Raji (cell line): Measurements from ENCODE around the gene DRD4.

Experiments
- POLR2A ChIP-seq: IDR thresholded peaks from 2 replicates; pipeline ENCODE4 v1.6.1; 2011; ENCODE audit warnings: low read depth, low read length, control low read depth; ENCODE audit not compliant: insufficient read depth

DRD4 gene

GRCh38 chr11:625636-626268, 11.3 kb upstream of the DRD4 start:
- TF ChIP-seq POLR2A, result no peak

DNA sequence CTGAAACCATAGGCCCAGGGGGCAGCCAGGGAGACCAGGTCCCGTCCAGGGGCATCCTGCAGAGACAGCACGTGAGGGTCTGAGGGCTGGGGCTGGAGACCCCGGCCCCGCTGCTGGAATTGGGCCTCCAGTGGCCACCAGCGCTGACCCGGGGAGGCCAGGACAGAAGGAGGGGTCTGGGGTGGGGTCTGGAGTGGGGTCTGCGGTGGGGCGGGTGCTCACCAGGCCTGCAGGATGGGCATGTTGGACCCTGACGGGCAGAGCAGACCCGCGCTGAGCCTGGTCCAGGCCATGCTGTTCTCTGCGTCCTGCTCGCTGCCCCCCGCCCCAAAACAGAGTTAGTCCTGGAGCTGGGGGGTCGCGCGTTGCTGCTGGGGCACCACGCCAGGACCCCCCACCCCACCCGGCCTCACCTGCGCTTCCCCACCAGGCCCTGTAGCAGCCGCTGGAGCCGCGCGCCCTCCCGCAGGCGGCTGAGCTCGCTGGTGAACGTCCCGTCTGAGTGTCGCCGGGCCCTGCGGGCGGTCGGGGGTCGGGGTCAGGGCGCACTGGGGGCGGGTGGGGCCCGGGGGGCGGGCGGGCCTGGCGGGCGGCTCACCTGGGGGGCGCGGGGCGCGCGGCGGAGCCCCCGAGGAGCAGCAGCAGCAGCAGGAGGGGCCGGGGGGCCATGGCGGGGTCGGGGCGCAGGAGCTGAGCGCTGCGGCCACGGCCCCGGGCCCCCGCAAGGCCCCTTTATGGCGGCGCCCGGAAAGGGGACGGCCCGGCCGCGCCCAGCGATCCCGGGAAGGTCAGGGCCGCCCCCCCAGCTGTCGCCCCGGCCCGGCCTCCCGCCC, 10.4 kb upstream of the DRD4 start, which contains the start of gene SCT:
SCT (minus strand) TSS at position 707 of the 833 bp plus-strand sequence; CDS start at position 669, 38 bp downstream.
- TF ChIP-seq POLR2A, result no peak

DNA sequence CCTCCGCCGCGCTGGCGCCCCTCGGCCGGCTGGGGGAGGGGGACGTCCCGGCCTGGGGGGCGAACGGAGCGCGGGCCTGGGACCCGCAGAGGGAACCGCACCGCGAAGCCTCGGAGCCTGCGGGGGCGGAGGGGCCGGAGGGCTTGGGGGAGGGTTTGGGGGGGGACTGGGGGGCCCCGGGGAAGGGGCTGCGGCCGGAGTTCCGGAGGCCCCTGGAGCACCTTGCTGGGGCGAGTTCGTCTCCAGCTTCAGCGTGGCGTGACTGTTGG, 9.8 kb upstream of the DRD4 start:
- no peak for TF ChIP-seq POLR2A

DNA sequence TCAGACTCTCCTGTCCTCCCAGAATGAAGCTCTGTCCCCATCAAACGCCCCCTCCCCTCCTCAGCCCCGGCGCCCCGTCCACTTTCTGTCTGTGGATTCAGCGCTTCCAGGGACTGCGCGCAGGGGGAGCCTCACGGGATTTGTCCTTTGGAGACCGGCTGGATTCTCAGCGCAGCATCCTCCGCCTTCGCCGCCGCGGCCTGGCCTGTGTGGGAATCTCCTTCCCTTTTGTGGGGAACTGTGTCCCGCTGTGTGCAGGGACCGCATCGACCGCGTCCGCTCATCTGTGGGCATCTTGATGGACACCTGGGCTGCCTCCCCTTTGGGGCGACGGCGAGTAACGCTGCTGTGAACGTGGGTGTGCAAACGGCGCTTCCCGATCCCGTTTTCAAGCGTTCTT, 9.0 kb upstream of the DRD4 start:
- no peak for TF ChIP-seq POLR2A

DNA sequence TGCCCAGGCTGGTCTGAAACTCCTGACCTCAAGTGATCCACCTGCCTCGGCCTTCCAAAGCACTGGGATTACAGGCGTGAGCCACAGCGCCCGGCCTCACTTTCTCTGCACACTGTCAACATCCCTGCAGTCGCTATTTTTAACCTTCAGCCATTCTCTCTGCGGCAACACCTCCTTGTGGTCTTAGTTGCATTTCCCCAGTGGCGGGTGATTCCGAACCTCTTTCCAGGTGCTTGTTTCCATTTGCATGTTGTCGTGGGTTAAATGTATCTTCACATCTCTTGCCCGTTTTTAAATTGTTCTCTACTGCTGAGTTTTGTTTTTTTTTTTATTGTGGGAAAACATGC, 7.9 kb upstream of the DRD4 start:
- TF ChIP-seq POLR2A, result no peak

DNA sequence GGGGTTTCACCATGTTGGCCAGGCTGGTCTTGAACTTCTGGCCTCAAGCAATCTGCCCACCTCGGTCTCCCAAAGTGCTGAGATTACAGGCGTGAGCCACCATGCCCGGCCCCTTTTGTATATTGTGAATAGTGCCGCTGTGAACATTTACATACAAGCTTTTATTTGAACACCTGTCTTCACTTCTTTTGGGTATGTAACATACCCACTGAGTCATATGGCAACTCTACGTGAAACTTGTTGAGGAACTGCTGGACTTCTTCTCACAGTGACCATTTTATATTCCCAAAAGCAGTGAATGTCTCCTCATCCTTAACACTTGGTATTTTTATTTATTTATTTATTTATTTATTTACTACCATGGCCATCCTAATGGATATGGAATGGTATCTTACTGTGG, 6.2 kb upstream of the DRD4 start:
- TF ChIP-seq POLR2A, result no peak

DNA sequence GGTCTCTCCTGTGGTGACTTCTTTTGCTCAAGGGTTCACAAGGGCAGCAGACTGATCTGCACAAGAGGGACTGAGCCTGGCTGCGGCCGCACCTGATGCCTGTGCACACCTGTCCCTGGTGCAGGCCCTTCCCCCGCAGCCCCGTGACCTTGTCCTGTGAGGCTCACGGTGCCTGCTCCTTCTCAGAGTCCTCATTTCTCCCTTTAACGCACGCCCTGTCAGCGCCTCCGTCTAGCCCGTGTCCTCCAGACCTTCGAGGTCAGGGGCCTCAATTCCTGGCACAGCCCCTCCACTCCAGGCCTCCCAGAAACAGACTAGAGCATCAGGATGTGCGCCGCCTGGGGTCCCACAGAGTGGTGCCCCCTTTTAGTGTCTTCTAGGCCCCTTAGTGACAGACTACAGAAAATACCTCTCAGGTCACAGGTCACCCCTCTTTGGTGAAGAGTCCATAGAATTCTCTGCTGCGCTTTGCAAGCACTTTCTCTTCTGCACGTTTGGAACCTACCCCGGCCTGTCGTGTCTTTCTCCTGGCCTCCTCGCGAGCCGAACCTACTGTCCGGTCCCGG, 1.0 kb upstream of the DRD4 start:
- no peak for TF ChIP-seq POLR2A

DNA sequence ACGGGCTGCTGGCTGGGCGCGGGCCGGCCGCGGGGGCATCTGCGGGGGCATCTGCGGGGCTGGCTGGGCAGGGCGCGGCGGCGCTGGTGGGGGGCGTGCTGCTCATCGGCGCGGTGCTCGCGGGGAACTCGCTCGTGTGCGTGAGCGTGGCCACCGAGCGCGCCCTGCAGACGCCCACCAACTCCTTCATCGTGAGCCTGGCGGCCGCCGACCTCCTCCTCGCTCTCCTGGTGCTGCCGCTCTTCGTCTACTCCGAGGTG, 194 bp downstream of the DRD4 start:
- no peak for TF ChIP-seq POLR2A

DNA sequence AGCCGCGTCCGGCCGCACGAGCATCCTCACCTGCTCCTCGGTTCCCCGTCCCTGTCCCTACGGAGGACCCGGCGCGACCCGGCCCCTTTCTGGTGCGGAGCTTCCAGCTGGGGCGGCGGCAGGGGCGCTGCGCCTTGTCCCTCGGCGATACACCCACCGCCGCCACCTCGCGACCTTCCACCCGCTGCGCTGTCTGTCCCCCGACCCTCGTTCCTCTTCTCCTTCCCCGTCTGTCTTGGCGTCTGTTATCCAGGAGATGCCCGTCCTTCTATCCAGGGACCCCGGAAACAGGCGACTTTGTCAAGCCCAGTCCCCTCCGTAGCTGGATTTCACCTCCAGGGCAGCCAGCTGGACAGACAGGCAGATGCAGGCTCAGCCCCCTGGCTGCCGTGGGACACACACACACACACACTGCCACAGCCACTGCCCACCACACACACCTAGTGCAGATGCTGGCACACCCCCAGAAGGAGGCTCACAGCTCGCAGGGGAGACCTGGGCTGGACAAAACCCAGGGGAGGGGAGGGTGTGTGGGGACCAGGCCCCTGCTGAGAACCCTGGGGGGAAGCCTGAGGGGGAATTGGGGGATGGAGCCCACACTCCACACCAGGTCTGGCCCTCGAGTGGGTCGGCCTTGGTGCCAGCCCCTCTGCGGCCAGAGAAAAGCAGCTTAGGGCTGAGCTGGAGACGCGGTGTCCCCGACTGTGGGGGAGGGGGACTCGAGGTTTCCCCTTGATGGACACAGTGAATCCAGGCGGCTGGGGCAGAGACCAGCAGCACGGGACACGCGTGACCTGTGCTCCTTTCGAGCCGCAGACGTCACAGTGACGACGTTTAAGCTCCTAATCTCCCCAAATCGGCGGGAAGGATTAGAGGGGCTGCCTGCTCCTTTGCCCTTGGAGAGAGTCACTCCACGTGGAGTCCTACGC, 788 bp downstream of the DRD4 start:
- no peak for TF ChIP-seq POLR2A

DNA sequence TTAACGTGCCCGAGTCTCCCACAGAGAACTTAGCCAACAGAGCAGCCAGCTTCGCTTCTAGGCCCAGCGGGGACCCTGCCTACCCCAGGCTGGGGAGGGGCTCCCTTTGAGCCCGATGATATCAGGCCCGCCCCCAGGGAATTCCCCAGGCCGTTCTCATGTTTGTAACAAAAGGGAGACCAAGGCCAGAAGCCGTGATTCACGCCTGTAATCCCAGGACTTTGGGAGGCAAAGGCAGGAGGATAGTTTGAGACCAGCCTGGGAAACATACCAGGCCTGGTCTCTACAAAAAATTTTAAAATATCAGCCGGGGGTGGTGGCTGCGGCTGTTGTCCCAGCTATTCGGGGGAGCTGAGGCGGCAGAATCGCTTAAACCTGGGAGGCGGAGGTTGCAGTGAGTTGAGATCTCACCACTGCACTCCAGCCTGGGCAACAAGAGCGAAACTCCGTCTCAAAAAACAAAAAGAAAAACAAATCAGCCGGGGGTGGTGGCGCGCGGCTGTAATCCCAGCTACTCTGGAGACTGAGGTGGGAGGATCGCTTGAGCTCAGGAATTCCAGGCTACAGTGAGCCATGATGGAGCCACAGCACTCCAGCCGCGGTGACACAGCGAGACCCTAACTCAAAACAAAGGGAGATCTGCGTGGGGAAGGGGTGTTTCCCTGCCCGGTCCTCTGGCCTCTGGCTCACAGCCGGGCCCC, 1.7 kb downstream of the DRD4 start:
- no peak for TF ChIP-seq POLR2A

DNA sequence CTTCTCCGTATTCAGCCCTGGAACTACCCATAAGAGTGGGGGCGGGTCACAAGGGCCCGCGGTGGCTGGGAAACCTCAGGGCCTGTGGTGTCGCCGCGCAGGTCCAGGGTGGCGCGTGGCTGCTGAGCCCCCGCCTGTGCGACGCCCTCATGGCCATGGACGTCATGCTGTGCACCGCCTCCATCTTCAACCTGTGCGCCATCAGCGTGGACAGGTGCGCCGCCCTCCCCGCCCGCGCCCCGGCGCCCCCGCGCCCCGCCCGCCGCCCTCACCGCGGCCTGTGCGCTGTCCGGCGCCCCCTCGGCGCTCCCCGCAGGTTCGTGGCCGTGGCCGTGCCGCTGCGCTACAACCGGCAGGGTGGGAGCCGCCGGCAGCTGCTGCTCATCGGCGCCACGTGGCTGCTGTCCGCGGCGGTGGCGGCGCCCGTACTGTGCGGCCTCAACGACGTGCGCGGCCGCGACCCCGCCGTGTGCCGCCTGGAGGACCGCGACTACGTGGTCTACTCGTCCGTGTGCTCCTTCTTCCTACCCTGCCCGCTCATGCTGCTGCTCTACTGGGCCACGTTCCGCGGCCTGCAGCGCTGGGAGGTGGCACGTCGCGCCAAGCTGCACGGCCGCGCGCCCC, 2.4 kb downstream of the DRD4 start:
- TF ChIP-seq POLR2A, result no peak

- TF ChIP-seq POLR2A, result no peak
Measured at GRCh38 chr11:640021-640706, 3.1 kb downstream of the DRD4 start.

GRCh38 chr11:641806-642370, 4.8 kb downstream of the DRD4 start:
- TF ChIP-seq POLR2A, result no peak

DNA sequence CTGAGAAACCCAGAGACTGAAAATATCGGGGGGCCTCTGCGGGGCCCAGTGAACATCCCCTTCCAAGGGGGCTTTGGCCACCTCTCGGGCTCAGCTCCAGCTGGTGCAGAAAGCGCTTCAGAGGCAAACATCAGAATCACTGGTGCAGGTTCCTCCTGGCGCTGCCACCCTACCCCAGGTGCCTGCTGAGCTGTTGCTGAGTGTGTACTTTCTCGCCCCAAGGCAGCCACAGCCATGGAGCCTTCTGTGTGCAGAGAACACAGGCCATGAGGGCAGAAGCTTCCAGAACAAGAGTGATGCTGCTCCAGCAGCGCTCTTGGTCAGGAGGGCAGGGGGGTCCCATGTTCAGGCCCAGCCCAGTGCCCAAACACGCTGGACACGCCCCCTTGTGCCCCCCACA, 6.3 kb downstream of the DRD4 start:
- TF ChIP-seq POLR2A, result no peak
